Brain microvascular endothelial cell (primary cell): Measurements from ENCODE around the gene PPARG.

Experiments
- DNase-seq: peaks from one replicate; pipeline ENCODE4 v3.0.0-alpha.2; 2020
- H3K27ac ChIP-seq: fragments of 250-450 bp; sonication (Bioruptor Pico); 2 replicates; pipeline ENCODE4 v1.5.1; 2020; ENCODE audit warnings: mild to moderate bottlenecking, moderate library complexity
- H3K27me3 ChIP-seq: fragments of 250-450 bp; sonication (Bioruptor Pico); replicated peaks from 2 replicates; pipeline ENCODE4 v1.5.1; 2020; ENCODE audit warnings: mild to moderate bottlenecking
- H3K36me3 ChIP-seq: fragments of 250-450 bp; sonication (Bioruptor Pico); replicated peaks from 2 replicates; pipeline ENCODE4 v1.5.1; 2020; ENCODE audit warnings: mild to moderate bottlenecking
- H3K4me3 ChIP-seq: 2 replicates; pipeline ENCODE4 v1.5.1; 2011; ENCODE audit warnings: low read depth, mild to moderate bottlenecking, control low read depth, low read length, moderate library complexity
- in situ Hi-C: cut with HindIII; loops from 2 replicates; pipeline ENCODE4 v1.10.0; 2017; ENCODE audit warnings: low sequenced_read_pairs, low pct_ligation_motif_present
- TF ChIP-seq, protein P1 (sequence below): IDR thresholded peaks from 2 replicates; pipeline ENCODE4 v1.5.1; 2011; ENCODE audit warnings: low read depth, mild to moderate bottlenecking, moderate library complexity, low read length, control low read depth, inconsistent platforms; ENCODE audit errors: missing control alignments

The PPARG gene

DNA sequence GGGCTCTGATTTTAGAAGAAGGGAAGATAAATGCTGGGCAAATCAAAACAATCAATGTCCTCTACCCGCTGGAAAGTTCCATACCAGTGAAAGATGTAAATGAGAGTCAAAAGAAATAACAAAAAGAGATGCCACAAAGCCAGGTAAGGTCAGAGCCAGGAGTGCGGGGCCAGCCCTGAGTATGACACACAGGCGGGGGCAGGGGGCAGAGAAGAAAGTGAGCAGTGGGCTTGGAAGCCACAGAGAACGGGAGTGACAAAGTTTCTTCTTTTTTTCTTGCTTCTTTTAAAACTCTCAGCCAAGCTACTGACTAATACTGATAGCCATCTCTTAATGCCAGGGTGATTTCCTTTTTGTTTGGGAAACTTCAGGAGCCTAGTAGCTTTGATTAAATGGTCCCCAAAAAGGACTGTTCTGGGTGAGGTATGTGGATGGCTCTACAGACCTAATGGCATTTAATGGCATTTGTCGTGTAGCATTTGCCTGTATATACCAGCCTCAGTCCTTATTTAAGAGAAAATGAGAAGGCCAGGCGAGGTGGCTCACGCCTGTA lies 172.3 kb downstream of the PPARG start:
- no peaks in the 10 kb centered on the region for H3K27me3 ChIP-seq
- TF ChIP-seq, protein P1, sequence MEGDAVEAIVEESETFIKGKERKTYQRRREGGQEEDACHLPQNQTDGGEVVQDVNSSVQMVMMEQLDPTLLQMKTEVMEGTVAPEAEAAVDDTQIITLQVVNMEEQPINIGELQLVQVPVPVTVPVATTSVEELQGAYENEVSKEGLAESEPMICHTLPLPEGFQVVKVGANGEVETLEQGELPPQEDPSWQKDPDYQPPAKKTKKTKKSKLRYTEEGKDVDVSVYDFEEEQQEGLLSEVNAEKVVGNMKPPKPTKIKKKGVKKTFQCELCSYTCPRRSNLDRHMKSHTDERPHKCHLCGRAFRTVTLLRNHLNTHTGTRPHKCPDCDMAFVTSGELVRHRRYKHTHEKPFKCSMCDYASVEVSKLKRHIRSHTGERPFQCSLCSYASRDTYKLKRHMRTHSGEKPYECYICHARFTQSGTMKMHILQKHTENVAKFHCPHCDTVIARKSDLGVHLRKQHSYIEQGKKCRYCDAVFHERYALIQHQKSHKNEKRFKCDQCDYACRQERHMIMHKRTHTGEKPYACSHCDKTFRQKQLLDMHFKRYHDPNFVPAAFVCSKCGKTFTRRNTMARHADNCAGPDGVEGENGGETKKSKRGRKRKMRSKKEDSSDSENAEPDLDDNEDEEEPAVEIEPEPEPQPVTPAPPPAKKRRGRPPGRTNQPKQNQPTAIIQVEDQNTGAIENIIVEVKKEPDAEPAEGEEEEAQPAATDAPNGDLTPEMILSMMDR: no peak
- in situ Hi-C loops: loop anchor here (25.0 kb wide), 1 partner anchor 274 kb away; no protein-coding TSS in a partner anchor
- no peak for DNase-seq
- no peaks in the 10 kb centered on the region for H3K36me3 ChIP-seq
- H3K4me3 ChIP-seq: no peak overlapping the region
- no peak overlapping the region for H3K27ac ChIP-seq

DNA sequence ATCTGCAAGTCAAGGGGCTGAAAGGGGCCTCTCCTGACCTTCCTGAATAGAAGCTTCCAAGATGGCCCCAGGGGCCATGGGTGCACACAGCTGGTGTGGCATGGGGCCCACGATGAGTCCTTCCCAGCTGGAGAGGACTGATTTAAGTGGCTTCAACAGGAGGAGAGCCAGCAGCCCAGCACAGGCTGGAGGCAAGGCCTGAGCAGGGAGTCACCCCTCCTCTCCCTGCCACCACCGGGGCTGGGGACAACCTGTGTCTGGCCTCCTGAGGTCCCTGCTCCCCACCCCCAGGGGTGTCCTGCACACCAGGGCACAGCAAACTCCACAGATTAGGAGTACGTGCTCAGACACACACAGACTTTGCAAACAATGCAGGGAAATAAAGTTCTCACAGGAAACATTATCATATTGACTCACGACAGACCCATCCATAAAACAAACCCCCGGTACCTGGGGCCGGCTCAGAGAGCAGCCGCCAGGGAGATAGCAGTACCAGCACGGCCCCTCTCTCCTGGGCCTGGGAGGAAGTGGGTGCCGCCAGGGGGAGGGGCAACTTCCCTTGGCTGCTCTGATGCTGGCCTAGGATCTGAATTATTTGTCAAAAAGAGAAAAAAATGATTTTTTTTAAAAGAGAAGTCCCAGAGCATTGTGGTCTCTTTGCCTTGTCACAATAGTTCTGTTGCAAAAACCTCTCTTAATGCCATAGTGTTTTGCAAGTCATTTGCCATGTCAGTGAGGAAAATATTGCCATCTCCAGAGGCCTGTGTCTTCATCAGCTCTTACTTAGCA lies 173.5 kb downstream of the PPARG start:
- Histone ChIP-seq H3K36me3 (no peaks in the 10 kb centered on the region), H3K27ac (no peak overlapping the region), H3K27me3 (no peaks in the 10 kb centered on the region), H3K4me3 (no peak overlapping the region)
- in situ Hi-C loops: loop anchor here (25.0 kb wide), 1 partner anchor 275 kb away; no protein-coding TSS in a partner anchor
- no peak for DNase-seq
- TF ChIP-seq, protein P1: no peak

DNA sequence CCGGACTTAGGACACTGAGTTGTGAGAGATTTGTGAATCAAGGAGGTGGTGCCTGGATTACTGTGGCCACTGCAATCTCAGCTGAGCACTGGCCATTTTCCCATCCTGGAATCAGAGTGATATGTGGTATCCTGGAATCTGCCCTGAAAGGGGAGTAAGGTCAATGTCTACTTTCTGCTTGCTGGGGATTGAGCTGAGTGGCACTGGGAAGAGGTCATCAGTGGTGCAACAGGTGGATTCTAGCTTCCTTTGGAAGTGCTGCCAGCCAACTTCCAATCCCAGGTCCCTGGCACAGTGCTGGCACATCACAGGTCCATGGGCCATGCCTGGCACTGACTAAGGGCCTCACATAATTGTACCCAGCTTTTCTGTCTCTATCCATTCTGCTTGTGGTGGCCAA lies 174.8 kb downstream of the PPARG start:
- TF ChIP-seq, protein P1: no peak
- in situ Hi-C loops: loop anchor here (25.0 kb wide), 1 partner anchor 276 kb away; no protein-coding TSS in a partner anchor
- Histone ChIP-seq H3K27ac (no peak overlapping the region), H3K4me3 (no peak overlapping the region), H3K36me3 (no peaks in the 10 kb centered on the region), H3K27me3 (no peaks in the 10 kb centered on the region)
- DNase-seq: no peak

DNA sequence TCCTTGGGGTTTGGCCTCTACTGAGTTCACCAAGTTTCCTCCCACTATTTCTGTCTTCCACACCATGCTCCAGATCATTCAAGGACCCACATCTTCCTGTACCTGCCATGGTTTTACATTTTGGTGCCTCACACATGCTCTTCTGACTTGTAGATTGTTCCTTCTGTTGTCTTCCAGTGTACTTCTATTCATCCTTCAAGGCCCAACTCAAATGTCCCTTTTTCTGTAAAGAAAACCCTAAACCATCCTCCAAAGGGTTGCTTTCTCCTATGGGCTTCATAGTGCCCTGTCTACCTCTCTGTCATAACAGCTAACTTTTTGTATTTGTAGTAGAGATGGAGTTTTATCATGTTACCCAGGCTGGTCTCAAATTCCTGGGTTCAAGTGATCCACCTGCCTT lies 175.3 kb downstream of the PPARG start:
- Histone ChIP-seq H3K27ac (no peak overlapping the region), H3K4me3 (no peak overlapping the region), H3K36me3 (no peaks in the 10 kb centered on the region), H3K27me3 (no peaks in the 10 kb centered on the region)
- no peak for DNase-seq
- TF ChIP-seq, protein P1: no peak
- in situ Hi-C loops: loop anchor here (25.0 kb wide), 1 partner anchor 277 kb away; no protein-coding TSS in a partner anchor

DNA sequence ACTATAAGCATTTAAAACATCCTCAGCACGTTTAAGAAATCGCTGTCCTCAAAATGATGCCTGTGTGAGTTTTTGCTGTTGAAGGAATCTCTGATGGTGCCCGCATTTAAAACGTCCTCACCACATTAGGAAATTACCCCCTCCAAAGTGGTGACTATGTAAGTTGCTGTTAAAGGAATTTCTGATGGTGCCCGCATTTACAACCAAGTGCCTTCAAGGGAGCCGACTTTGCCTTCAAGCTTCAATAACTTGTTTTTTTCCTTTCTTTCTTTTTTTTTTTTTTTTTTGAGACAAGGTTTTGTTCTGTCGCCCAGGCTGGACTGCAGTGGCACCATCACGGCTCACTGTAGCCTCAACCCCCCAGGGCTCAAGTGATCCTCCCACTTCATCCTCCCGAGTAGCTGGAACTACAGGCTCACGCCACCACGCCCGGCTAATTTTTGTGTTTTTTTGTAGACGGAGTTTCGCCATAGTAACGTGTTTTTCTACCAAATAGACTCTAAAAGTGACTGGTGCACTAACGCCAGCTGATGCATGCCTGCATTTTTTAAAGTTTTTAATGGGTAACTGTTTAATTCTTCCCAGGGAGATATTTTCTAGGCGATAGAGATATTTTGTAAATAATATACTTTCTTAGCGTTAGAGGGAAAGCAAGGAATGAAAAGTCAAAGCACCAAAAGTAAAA lies 176.4 kb downstream of the PPARG start:
- TF ChIP-seq, protein P1: no peak
- no peak overlapping the region for H3K4me3 ChIP-seq
- DNase-seq: no peak
- H3K27ac ChIP-seq: no peak overlapping the region
- in situ Hi-C loops: loop anchor here (25.0 kb wide), 1 partner anchor 278 kb away; no protein-coding TSS in a partner anchor
- no peaks in the 10 kb centered on the region for H3K27me3 ChIP-seq
- no peaks in the 10 kb centered on the region for H3K36me3 ChIP-seq
